Astrocyte (in vitro differentiated cells and primary cell): ENCODE results near the gene TRAM2.

Experiments used
- CTCF ChIP-seq: IDR thresholded peaks from 2 replicates; pipeline ENCODE4 v1.5.1; 2011; ENCODE audit warnings: low read depth, mild to moderate bottlenecking, inconsistent platforms, low read length, moderate library complexity; ENCODE audit not compliant: insufficient read depth
- EZH2 ChIP-seq: IDR thresholded peaks from 2 replicates; pipeline ENCODE4 v1.6.1; 2012; ENCODE audit warnings: mild to moderate bottlenecking, low read length, inconsistent platforms; ENCODE audit not compliant: insufficient read depth

DNA sequence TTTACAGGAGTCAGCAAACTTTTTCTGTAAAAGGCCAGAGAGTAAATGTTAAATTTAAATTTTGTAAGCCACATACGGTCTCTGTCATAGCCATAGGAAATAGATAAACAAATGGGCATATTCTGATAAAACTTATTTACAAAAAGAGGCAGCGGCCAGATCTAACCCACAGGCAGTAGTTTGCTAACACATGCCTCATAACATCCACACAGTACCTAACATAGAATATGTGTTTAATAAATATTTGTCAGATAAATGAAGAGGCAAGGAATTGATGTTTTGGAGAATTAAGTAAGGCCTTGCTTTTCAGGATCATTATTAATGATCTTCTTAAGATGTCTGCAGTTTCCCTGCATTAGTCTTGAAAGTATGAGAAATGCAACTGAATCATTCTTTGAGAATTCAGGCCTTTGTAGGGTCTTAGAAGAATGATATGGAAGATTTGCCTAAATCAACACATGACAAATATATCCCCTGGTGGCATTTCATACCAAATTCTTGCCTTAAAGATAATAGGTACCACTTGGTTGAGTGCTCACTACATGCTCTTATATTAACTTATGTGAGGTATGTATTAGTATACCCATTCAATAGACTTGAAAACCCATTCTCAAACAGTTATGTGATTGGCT lies 39.3 kb upstream of the TRAM2 start:
- no peak for TF ChIP-seq CTCF
- TF ChIP-seq EZH2 = no peak
